Progenitor cell of endocrine pancreas (in vitro differentiated cells): Measurements from ENCODE around the gene CHRNA5. TPM values are rescaled to one million over a fixed set of nuclear protein-coding genes. Genes with fewer than 3 reads are reported as not detected.
"Not testable (repeated sequence)": the region's sequence is repeated elsewhere in the genome, so short reads cannot be mapped to it uniquely, and the experiment has no call there.

Experiments
- DNase-seq: peaks from one replicate; pipeline ENCODE4 v3.0.0; 2021; ENCODE audit warnings: low spot score; ENCODE audit not compliant: unreplicated experiment
- H3K27ac Mint-ChIP-seq: 2 replicates; pipeline ENCODE4 v1.8.0; 2021; ENCODE audit warnings: mild to moderate bottlenecking, moderate library complexity, mixed read lengths
- H3K27me3 Mint-ChIP-seq: 2 replicates; pipeline ENCODE4 v1.8.0; 2021; ENCODE audit warnings: mixed read lengths
- H3K36me3 Mint-ChIP-seq: 2 replicates; pipeline ENCODE4 v1.8.0; 2022; ENCODE audit warnings: mixed read lengths; ENCODE audit not compliant: insufficient read depth
- H3K4me1 Mint-ChIP-seq: 2 replicates; pipeline ENCODE4 v1.8.0; 2021; ENCODE audit warnings: low read depth, mixed read lengths
- H3K4me3 Mint-ChIP-seq: 2 replicates; pipeline ENCODE4 v1.8.0; 2021; ENCODE audit warnings: low read depth, mild to moderate bottlenecking, moderate library complexity, mixed read lengths
- H3K9me3 Mint-ChIP-seq: 2 replicates; pipeline ENCODE4 v1.8.0; 2021; ENCODE audit warnings: low read depth, mixed read lengths
- CTCF ChIP-seq: fragments of 200-600 bp; sonication (generic); IDR thresholded peaks from one replicate; pipeline ENCODE4 v1.5.0; 2021; ENCODE audit warnings: antibody characterized with exemption, mild to moderate bottlenecking; ENCODE audit not compliant: unreplicated experiment
- total RNA-seq: library from RNA; stranded (reverse); gene quantifications from 2 replicates; pipeline ENCODE4 v1.2.1, GENCODE V29; 2021

The CHRNA5 gene
- total RNA-seq, 1 donor from 2014 or later: 8.0 TPM

GRCh38 chr15:78604420-78604819 lies 39.1 kb downstream of the CHRNA5 start:
- DNase-seq: no peak
- no peak for TF ChIP-seq CTCF
- Mint-ChIP-seq H3K27ac (no peak overlapping the region), H3K4me3 (no peak overlapping the region), H3K27me3 (peaks cover 5% of the 10 kb centered on the region), H3K36me3 (no peaks in the 10 kb centered on the region), H3K4me1 (no peaks in the 10 kb centered on the region), H3K9me3 (no peaks in the 10 kb centered on the region)

- no peaks in the 10 kb centered on the region for H3K9me3 Mint-ChIP-seq
- no peak for TF ChIP-seq CTCF
- H3K4me1 Mint-ChIP-seq: no peaks in the 10 kb centered on the region
Observed at GRCh38 chr15:78605201-78605600, 39.9 kb downstream of the CHRNA5 start.

GRCh38 chr15:78605680-78606079 lies 40.4 kb downstream of the CHRNA5 start:
- Mint-ChIP-seq H3K27me3 (peaks cover 5% of the 10 kb centered on the region), H3K4me1 (no peaks in the 10 kb centered on the region), H3K36me3 (no peaks in the 10 kb centered on the region), H3K4me3 (no peak overlapping the region), H3K9me3 (no peaks in the 10 kb centered on the region), H3K27ac (no peak overlapping the region)
- DNase-seq: no peak
- TF ChIP-seq CTCF: no peak

More at GRCh38 chr15:78605201-78605600, 39.9 kb downstream of the CHRNA5 start:
- DNase-seq: no peak
- Mint-ChIP-seq H3K4me3 (no peak overlapping the region), H3K27ac (no peak overlapping the region), H3K27me3 (peaks cover 5% of the 10 kb centered on the region), H3K36me3 (no peaks in the 10 kb centered on the region)

- not testable (repeated sequence) for H3K36me3 Mint-ChIP-seq, DNase-seq, H3K27ac Mint-ChIP-seq, H3K9me3 Mint-ChIP-seq, H3K4me1 Mint-ChIP-seq, H3K4me3 Mint-ChIP-seq, H3K27me3 Mint-ChIP-seq
Observed at GRCh38 chr15:78609551-78609950, 44.2 kb downstream of the CHRNA5 start.

GRCh38 chr15:78614021-78614420 lies 48.7 kb downstream of the CHRNA5 start:
- no peak for DNase-seq
- Mint-ChIP-seq H3K27me3 (peaks cover 11% of the 10 kb centered on the region), H3K4me3 (no peak overlapping the region), H3K36me3 (no peaks in the 10 kb centered on the region), H3K9me3 (no peaks in the 10 kb centered on the region), H3K27ac (no peak overlapping the region), H3K4me1 (no peaks in the 10 kb centered on the region)
- TF ChIP-seq CTCF: no peak

- Mint-ChIP-seq H3K36me3 (no peaks in the 10 kb centered on the region), H3K4me1 (no peaks in the 10 kb centered on the region), H3K4me3 (no peak overlapping the region), H3K27me3 (peaks cover 22% of the 10 kb centered on the region), H3K27ac (no peak overlapping the region), H3K9me3 (no peaks in the 10 kb centered on the region)
- no peak for DNase-seq
- TF ChIP-seq CTCF: no peak
Observed at GRCh38 chr15:78615151-78615589, 49.9 kb downstream of the CHRNA5 start.
